ENCODE results near the gene MINDY1. TPM values are rescaled to one million over a fixed set of nuclear protein-coding genes. Genes with fewer than 3 reads are reported as not detected.

MINDY1 gene
- total and polyA plus RNA-seq, 9 of the 15 experiments (the other 6 are each of a cell fraction or from before 2014, with no cell fraction given) = 0.49 to 11.0 (median 6.0) TPM

- TF ChIP-seq ZNF197 (CRISPR knock-in tag; IDR thresholded peaks at IDR 0.05; ENCODE audit: low read depth) (no peak), FOXP4 (CRISPR knock-in tag; IDR thresholded peaks at IDR 0.05; ENCODE audit: borderline replicate concordance) (no peak), CXXC5 (CRISPR knock-in tag; IDR thresholded peaks at IDR 0.05) (peak; percentile 62), TEAD1 (CRISPR knock-in tag; IDR thresholded peaks at IDR 0.05) (no peak), DPF2 (IDR thresholded peaks at IDR 0.05) (peak; percentile 97), MLLT1 (IDR thresholded peaks at IDR 0.05) (peak in 1 of 2 experiments; percentile 76; a peak in 2 of 4 replicates), NFE2 (IDR thresholded peaks at IDR 0.05; ENCODE audit: low read depth) (peak; percentile 52), ZNF175 (CRISPR knock-in tag; IDR thresholded peaks at IDR 0.05; ENCODE audit: low read depth) (no peak; the same call in 1 of the 2 replicates), RBM15 (IDR thresholded peaks at IDR 0.05; ENCODE audit: insufficient read depth, low read length) (no peak), ZFP91 (CRISPR knock-in tag; IDR thresholded peaks at IDR 0.05) (no peak), NFE2L1 (tag; IDR thresholded peaks at IDR 0.05; ENCODE audit: borderline replicate concordance, low read depth) (no peak), HMBOX1 (IDR thresholded peaks at IDR 0.05) (peak; percentile 97), SNIP1 (IDR thresholded peaks at IDR 0.05; ENCODE audit: low read depth) (0 out of 2 replicates have a peak, but pooled peaks have one; percentile 7), PML (IDR thresholded peaks at IDR 0.05; ENCODE audit: low read length) (peak; percentile 88), ZNF57 (CRISPR knock-in tag; IDR thresholded peaks at IDR 0.05) (no peak), NCOA1 (IDR thresholded peaks at IDR 0.05; ENCODE audit: low read depth) (peak; percentile 79), MXI1 (IDR thresholded peaks at IDR 0.05; ENCODE audit: low read depth, low read length) (0 out of 2 replicates have a peak, but pooled peaks have one; percentile 16), NR3C1 (CRISPR knock-in tag; IDR thresholded peaks at IDR 0.05) (no peak), ZEB2 (IDR thresholded peaks at IDR 0.05) (peak; percentile 90), NR2C2 (CRISPR knock-in tag; IDR thresholded peaks at IDR 0.05) (no peak), NR2C2 (tag; IDR thresholded peaks at IDR 0.05) (no peak), HCFC1 (IDR thresholded peaks at IDR 0.05; ENCODE audit: low read depth, low read length) (no peak; the same call in 1 of the 2 replicates)
Measured at GRCh38 chr1:150976879-150977694, 29.6 kb downstream of the MINDY1 start (continued).

Measured in K562 (cell line).